Stimulated activated CD8-positive, alpha-beta memory T cell treated with anti-CD3 and anti-CD28 coated beads, Interleukin-7, amount 100 ng/mL, for 4 hours (primary cell): Measurements from ENCODE around the gene KRT8.
"Not testable (repeated sequence)": the region's sequence is repeated elsewhere in the genome, so short reads cannot be mapped to it uniquely, and the experiment has no call there.

ENCODE experiments used
- DNase-seq, 2 donors: peaks; one replicate each; pipeline ENCODE4 v3.0.0-alpha.2; 2020; ENCODE audit warnings: low read depth in 2 of 2

Gene KRT8

DNA sequence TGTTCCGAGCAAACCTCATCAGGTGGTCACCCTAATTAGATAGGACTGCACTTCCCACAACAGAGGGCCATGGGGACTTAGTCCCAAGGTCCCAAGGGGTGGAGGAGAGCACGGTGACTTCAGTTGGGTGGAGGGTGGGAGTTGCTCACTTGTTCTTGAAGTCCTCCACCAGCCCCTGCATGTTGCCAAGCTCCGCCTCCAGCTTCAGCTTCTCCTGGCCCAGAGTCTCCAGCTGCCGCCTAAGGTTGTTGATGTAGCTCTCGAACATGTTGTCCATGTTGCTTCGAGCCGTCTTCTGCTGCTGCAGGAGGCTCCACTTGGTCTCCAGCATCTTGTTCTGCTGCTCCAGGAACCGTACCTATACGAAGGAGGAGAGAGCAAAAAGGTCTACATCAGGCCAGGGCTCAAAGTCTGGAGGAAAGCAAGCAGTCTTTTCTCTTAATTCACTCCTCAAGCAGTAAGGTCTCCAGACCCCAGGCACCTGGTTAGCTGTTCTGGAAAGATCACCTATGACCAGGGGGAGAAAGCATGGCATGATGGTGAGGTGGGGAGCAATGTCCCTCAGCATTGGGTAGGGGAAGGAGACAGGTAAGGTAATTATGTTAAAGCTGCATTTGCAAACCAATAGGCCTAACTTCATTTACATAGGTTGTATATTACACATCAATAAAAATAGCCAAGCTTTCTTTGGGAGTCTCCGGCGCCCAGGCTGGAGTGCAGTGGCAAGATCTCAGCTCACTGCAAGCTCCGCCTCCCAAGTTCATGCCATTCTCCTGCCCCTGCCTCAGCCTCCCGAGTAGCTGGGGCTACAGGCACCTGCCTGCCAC lies 2.9 kb downstream of the KRT8 start:
- DNase-seq = no peak

DNA sequence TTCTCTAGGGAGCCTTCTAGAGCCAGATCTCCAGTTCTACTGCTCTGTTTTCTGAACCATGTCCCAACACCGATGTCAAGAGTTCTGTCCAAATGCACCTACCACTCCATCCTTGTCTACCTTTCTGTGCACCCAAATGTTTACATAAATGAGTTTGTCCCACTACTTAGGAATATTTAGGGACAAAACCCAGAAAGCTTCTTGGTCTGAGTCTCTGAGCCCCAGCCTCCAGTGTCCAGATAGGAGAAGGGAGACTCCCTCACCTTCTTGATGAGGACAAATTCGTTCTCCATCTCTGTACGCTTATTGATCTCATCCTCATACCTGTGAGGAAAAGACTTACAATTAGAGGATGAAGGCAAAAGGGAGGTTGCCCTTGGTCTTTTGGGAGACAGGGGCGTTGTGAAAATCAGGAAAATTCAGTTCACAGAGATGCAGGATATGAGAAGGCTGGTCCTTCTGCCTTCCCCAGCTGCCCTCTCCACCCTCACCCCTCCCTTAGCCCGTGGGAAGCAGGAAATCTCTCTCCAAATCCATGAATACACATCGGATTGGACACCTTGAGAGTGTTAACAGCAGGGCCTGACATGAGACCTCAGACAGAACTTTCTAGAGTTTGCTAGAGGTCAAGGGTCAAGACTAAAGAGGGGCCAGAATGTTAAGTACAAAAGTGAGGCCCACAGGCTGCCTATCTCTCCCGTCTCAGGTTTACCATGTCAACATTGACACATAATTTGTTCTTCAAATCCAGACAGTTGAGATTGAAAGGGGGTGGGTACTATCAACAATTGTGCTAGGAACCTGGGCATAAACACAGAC lies 3.8 kb downstream of the KRT8 start:
- DNase-seq = no peak

DNA sequence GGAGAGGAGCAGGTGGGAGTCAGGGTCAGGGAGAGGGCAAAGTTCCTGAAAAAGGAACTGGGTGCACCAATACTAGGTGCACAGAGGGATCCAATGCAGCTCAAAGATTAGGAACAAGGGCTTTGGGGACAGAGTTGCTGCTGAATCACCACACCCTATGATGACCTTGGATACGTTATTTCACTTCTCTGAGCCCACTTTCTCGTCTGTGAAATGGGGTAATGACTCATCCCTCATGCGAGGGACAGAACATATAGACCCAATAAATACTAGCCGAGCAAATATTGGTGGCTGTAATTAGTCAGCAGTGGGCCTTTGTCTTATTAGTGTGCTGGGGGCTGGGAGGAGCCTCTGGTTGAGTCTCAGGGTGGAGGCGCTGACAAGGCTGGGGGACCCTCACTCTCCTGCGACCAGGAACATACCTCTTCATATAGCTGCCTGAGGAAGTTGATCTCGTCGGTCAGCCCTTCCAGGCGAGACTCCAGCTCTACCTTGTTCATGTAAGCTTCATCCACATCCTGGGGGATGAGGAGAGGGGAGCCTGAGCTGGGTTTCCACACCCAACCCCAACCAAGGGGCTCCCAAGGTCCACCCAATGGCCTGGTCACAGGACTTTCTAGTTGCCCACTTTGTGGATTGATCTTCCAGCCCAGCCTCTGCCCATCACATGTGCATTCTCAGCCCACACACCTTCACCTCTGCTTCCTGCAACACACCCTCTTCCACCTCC lies 4.5 kb downstream of the KRT8 start:
- no peak for DNase-seq

DNA sequence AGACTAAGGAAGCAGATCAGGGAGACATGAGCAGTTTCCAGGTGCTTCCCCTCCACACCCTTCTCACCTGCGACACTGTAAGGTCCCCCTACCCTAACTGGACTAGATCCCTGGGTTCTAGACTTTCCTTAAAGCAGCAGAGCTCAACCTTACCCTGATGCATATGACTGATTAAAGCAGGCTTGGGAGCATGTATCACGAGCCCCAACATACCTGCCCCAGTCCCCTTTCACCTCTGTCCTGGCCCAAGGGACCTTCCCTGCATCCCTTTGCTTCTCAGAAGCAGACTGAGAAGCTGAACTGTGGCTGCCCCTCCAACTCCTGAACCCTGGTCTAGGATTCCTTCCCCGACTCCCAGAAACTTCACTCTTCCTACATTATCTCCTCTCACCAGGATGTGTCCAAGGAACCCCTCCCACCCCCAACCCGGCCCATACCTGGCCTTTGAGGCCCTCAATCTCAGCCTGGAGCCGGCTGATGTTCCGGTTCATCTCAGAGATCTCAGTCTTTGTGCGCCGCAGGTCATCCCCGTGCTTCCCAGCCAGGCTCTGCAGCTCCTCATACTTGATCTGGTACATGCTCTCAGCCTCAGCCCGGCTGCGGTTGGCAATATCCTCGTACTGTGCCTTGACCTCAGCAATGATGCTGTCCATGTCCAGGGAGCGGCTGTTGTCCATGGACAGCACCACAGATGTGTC lies 5.4 kb downstream of the KRT8 start:
- DNase-seq = no peak

DNA sequence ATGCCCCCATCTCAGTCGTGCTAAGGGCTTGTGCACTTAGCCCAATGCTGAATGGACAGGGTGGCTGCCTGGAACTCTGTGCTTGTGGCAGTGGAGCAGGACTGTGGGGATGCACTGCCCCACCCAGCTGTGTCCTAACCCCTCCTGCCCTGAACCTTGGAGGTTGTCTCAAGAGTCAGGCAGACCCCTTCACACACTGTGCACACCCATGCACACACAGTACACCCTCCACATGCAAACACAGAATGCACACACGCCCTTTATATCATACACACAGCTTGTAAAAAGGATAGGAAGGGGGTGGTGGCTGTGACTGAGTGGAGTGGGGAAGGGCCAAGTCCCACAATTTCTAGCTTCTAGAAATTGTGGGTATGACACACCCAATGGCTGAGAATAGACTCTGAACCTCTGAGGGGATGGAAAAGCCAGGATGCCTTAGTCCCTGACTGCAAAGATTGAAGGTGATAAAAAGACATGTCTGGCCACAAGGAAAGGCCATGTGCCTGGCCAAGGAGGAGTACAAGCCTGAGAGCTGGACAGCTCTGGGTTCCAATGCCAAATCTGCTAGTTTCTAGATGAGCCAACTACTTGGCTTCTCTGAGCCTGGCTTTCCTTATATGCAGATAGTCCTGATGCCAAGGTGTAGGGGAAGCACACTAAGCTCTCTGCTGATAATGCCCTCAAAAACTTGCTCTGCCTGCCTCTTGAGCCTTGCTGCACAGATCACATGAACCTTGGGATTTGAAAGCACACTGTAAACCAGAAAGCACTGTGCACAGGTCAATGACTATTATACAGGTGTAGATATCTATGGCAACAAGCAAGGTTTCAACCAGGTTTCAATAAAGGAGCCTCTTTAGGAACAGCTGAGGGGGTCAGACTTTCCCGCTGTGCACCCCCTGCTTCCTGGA lies 8.4 kb downstream of the KRT8 start:
- DNase-seq = no peak

DNA sequence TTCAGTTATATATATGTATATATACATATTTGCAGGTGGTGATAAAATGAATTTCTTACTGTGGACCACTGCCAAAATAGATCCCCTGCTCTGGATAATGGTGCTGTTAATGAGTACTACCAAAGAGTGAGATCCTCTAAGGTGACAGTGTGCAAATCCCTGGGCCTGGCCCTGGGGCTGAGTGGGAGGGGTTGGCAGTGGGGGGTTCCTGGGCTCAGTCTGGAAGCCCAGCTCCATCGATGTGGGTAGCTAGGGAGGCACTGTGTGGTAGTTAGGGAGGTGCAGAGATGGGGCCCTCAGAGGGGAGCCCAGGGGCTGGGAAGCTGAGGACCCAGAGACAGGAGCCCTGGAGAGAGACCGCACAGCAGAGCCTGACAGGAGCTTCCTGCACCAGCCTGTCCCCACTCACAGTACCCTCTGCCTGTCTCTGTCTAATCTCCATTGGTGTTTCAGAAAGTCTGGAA lies 9.1 kb downstream of the KRT8 start:
- DNase-seq = no peak

DNA sequence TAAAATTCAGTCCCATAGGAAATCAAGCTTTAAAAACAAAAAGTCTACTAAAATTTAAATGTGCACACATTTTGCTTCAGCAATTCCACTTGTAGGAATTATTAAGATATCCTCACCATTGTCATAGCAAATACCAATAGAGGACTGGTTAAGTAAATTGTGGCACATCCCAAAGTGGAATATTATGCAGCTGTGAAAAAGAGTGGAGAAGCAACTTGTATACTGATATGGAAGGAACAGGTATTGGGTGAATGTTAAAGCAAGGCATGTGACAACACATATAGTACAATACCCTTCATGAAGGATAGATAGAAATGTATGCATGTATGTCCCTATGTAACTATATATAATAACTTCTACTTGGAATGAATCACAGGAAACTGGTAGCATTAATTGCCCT lies 11.9 kb downstream of the KRT8 start:
- no peak for DNase-seq

DNA sequence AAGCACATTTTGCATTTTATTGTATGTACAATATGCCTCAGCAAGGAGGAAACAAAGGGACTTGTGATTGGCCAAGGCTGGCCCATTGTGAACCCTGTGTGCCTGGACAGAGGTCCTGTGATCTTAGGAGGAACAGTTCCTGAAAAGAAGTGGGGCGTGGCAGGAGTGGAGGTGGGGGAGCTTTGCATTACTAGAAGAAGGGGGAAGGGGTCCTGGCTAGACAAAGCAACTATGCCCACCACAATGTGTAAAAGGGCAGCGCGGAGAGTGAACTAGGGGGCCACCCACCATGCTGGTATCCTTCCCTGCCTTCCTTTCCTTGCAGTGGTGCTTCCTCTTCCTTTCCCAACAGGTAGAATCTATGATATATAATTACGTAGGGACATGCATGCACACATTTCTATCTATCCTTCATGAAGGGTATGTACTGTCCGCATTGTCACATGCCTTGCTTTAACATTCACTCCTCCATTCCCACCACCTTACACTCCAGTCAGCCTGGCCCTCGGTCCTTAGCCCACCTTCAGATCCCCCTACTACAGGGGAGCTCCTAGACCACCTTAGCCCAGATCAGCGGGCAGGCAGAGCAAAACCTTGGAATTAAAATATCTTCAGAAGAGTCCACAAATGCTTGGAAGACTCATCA lies 12.5 kb downstream of the KRT8 start:
- no peak for DNase-seq

DNA sequence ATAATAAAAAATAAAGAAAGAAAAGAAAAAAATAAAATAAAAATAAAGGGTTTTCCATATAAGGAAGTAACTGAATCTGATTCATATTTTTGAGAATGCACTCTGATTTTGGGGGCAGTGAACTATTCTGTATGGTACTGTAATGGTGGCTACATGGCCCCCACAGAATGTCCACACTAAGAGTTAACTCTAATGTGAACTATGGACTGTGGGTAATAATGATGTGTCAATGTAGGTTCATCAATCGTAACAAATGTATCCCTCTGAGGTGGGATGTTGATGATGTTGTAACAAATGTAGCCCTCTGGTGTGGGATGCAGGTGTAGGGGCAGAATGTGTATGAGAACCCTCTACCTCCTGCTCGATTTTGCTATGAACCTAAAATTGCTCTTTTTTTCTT lies 13.8 kb downstream of the KRT8 start:
- no peak for DNase-seq

DNA sequence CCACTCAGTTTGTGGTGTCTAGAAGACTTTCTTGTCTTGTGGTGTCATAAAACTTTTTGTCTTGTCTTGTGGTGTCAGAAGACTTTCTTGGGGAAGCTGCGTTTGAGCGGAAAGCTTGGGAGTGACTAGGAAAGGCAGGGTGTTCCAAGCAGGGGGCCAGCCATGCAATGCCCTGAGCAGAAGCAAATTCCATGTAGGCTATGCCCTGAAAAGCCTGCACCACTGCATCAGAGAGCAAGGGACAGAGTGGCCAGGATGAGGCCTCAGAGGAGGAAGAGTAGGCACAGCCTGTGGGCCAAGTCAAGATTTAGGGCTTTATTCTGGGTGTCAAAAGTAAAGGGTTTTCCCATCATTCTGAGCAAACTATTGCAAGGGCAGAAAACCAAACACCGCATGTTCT lies 14.5 kb downstream of the KRT8 start:
- no peak for DNase-seq

DNA sequence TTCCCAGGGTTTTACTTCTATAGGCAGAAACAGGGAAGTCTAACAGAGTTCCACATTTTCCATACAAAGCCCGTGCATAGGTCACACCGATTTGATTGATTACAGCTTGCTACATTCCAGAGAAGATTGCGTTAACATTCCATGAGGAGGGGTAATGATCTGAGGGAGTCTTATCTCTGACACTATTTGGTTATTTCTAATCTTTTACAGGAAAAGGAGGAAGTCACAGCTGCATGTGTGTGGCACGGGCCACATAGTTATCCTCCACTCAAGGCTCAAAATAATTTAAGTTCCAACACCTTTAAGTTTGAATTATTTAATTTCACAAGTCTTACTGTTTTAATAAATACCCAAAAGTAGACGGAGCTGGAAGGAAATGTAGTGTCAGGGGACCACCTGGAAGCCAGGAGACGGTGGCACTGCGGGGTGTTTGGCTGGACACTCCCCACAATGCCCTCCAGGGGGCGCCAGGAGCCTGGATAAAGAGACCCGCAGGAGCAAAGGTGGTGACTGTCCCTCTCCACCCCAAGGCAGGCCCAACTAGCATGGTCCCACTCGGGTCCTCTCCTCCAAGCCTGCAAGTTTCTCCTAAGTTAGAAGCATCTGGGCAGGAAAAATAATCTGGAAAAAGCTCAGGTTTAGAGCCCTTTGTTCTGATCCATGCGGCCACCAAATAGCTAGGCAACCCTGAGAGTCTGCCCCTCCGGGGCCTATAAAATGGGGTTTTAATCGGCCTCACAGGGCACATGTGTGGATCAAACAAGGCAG lies 20.2 kb downstream of the KRT8 start:
- peak; percentile 61 to 64 for DNase-seq

DNA sequence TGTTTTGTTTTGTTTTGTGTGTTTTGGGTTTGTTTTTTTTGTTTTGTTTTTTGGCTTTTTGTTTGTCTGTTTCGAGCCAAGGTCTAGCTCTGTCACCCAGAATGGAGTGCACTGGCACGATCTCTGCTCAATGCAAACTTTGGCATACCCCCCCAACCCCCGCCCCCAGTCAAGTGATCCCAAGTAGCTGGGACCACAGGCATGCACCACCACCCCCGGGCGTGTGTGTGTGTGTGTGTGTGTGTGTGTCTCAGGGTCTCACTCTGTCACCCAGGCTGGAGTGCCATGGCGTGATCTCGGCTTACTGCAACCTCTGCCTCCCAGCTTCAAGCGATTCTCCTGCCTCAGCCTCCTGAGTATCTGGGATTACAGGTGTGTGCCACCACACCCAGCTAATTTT lies 24.4 kb downstream of the KRT8 start:
- DNase-seq = not testable (repeated sequence)

DNA sequence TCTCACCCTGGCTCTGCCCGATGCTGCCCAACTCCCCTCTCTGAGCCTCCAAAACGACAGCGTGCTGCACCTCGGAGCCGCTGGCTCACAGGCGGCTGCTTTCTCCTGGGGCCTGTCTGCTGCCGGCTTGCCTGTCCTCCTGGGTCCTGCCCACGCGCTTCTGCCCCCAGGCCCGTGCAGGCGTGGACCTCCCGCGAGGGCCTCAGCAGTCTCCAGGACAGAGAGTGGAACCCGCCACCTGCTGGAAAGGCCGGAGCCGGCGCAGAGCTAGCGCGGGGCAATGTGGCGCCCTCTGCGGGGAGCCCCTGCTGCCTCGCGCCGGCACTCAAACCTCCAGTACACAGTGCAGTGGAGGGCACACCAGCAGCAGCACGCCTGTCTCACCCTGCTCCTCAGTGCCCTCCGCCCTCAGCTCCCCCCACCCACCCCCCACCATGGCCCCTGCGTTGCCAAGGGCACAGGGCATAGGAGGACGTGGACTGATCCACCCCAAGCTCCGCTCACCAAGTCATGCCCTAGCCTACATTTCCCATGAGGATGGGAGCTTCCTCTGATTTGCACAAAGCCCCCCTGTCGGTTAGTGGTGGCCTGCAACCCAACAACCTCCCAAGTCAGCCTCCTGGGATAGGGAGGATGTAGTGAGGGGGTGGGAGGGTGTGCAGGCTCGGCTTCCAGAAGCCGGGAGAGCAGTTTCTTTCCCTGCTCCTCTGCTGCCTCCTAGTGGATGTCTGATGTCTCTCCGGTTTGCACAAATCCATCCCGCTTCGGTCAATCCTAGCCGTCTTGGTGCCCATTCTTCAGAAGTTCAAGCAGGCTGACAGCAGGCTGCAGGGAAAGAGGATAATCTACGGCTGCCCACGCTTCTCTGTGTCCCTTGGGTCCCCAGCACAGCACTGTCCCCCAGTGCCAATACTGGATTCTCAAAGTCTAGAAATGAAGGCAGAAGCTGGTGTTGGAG lies 25.2 kb downstream of the KRT8 start:
- peak; percentile 35 to 45 for DNase-seq

DNA sequence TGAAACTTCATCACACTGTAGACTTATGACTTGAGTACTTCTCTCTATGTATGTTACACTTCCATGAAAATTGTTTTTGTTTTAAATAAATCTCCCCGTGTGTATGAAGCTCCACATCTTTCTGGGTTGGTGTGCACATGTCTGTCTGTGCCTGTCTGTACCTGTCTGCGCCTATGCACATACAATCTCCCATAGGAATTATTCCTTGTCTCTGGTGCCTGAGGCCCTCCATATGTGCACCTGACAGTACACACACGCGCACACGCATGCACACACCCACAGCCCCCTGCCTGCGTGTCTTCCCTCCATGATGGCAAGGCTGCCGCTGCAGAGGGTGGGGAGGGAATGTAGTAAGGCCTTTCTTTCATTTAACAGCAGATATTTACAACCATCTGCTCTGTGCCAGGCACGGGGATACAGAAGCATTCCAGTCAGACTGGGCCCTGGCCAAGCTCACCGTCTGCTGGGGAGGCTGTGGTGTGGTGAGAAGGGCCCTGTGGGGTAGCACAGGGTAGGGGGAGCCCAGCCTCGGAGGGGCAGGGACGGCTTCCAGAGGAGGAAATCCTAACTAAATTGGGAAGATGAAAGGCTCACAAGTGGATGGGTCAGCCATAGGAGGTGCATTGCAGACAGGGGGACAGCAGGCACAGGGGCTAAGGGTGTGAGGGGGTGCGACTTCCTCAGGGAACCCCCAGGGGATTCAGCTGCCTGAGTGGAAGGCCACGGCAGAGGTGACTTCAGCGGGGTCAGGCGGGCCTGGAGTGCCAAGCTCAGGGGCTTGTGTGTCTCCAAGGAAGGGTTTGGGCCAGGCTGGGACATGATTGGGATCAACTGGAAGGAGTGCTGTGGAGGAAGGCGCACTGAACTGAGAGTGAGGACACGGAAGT lies 26.1 kb downstream of the KRT8 start:
- DNase-seq = no peak

DNA sequence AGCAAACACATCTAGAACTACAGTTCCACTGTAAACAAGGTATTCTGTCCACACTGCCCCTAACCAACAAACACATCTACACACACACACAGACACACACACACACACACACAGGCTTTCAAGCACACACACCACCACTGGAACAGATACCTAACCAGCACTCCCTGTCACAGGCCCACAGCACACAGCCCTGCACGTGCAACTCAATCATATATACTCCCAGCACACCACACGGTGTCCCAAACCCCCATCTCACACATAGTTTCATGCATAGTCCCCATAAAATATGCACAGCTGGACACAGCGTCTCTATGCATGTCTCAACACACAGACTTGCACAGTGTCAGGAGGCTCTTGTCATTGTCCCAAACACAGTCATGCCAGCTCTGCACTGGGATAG lies 27.6 kb downstream of the KRT8 start:
- DNase-seq = no peak

DNA sequence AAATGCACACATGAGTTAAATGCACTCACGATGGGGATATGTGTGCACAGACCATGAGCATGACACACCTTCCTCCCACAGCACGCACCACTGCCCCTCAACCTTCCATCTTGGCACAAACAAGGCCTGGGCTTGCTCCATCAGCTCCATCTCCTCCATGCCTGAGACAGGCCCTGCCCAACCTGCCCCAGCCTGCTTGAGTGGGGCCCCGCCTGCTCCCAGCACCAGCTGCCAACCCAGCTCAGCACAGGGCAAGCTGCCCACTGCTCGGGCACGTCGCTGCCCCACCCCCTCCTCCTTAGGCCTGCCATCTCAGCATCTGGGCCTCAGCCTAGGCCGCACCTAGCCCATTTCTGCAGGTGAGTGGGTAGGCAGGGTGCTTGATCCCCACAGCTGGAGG lies 28.5 kb downstream of the KRT8 start:
- no peak for DNase-seq
